Ishikawa (cell line): ENCODE measurements around the gene ABCD4.

Experiments
- CEBPB ChIP-seq: IDR thresholded peaks from 2 replicates; pipeline ENCODE4 v1.6.1; 2012
- CREB1 ChIP-seq: IDR thresholded peaks from 2 replicates; pipeline ENCODE4 v1.6.1; 2012; ENCODE audit warnings: low read depth
- EGR1 ChIP-seq: IDR thresholded peaks from 2 replicates; pipeline ENCODE4 v1.6.1; 2012
- EP300 ChIP-seq: IDR thresholded peaks from 2 replicates; pipeline ENCODE4 v1.6.1; 2012; ENCODE audit warnings: borderline replicate concordance
- FOXM1 ChIP-seq: IDR thresholded peaks from 2 replicates; pipeline ENCODE4 v1.6.1; 2012; ENCODE audit warnings: low read depth, borderline replicate concordance
- MAX ChIP-seq: IDR thresholded peaks from 2 replicates; pipeline ENCODE4 v1.6.1; 2012
- NFIC ChIP-seq: IDR thresholded peaks from 2 replicates; pipeline ENCODE4 v1.6.1; 2012
- RAD21 ChIP-seq: IDR thresholded peaks from 2 replicates; pipeline ENCODE4 v1.6.1; 2012; ENCODE audit warnings: low read depth
- TAF1 ChIP-seq: IDR thresholded peaks from 2 replicates; pipeline ENCODE4 v1.6.1; 2012; ENCODE audit warnings: low read depth, mild to moderate bottlenecking
- TCF12 ChIP-seq: IDR thresholded peaks from 2 replicates; pipeline ENCODE4 v1.6.1; 2012; ENCODE audit warnings: low read depth
- TEAD4 ChIP-seq: IDR thresholded peaks from 2 replicates; pipeline ENCODE4 v1.6.1; 2012
- YY1 ChIP-seq: IDR thresholded peaks from 2 replicates; pipeline ENCODE4 v1.6.1; 2012; ENCODE audit warnings: low read depth
- ZBTB7A ChIP-seq: IDR thresholded peaks from 2 replicates; pipeline ENCODE4 v1.6.1; 2012; ENCODE audit warnings: low read depth
- TF ChIP-seq, protein P1 (sequence below): IDR thresholded peaks from 2 replicates; pipeline ENCODE4 v1.6.1; 2012
- TF ChIP-seq, protein P2 (sequence below): IDR thresholded peaks from 2 replicates; pipeline ENCODE4 v1.6.1; 2012; ENCODE audit warnings: low read depth, mild to moderate bottlenecking

The ABCD4 gene

GRCh38 chr14:74326369-74327152 is 23.8 kb upstream of the ABCD4 start:
- TF ChIP-seq EP300 (no peak), NFIC (no peak), EGR1 (no peak), TAF1 (no peak), CREB1 (no peak), RAD21 (no peak), YY1 (no peak), TCF12 (no peak), MAX (no peak), ZBTB7A (no peak), TEAD4 (no peak), FOXM1 (no peak), CEBPB (no peak)
- TF ChIP-seq, protein P1, sequence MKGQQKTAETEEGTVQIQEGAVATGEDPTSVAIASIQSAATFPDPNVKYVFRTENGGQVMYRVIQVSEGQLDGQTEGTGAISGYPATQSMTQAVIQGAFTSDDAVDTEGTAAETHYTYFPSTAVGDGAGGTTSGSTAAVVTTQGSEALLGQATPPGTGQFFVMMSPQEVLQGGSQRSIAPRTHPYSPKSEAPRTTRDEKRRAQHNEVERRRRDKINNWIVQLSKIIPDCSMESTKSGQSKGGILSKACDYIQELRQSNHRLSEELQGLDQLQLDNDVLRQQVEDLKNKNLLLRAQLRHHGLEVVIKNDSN: no peak
- TF ChIP-seq, protein P2, sequence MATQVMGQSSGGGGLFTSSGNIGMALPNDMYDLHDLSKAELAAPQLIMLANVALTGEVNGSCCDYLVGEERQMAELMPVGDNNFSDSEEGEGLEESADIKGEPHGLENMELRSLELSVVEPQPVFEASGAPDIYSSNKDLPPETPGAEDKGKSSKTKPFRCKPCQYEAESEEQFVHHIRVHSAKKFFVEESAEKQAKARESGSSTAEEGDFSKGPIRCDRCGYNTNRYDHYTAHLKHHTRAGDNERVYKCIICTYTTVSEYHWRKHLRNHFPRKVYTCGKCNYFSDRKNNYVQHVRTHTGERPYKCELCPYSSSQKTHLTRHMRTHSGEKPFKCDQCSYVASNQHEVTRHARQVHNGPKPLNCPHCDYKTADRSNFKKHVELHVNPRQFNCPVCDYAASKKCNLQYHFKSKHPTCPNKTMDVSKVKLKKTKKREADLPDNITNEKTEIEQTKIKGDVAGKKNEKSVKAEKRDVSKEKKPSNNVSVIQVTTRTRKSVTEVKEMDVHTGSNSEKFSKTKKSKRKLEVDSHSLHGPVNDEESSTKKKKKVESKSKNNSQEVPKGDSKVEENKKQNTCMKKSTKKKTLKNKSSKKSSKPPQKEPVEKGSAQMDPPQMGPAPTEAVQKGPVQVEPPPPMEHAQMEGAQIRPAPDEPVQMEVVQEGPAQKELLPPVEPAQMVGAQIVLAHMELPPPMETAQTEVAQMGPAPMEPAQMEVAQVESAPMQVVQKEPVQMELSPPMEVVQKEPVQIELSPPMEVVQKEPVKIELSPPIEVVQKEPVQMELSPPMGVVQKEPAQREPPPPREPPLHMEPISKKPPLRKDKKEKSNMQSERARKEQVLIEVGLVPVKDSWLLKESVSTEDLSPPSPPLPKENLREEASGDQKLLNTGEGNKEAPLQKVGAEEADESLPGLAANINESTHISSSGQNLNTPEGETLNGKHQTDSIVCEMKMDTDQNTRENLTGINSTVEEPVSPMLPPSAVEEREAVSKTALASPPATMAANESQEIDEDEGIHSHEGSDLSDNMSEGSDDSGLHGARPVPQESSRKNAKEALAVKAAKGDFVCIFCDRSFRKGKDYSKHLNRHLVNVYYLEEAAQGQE: no peak

- TF ChIP-seq CEBPB: no peak
These were observed 22.7 kb upstream of the ABCD4 start for GRCh38 chr14:74325446-74325845.

DNA sequence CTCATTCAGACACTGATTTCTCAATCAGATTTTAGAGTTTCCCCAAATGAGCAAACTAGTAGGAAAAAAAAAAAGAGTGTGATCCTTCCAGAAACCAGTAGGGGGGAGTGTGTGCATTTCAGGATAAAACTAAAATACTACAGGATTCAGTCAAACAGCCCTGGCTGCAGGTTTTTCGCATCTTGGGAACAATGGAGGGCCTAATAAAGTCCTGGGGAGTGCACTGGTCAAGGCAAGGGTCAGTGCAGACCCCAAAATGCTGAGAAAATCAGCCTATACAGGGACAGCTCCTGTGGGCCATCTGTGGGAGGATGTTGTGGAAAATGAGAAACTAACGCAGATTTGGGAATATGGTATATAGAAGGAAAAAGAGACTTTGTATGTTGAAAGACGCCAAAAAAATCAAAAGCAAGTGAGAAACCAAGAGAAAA is 22.2 kb upstream of the ABCD4 start:
- TF ChIP-seq TCF12 (no peak), RAD21 (peak; percentile 66)

DNA sequence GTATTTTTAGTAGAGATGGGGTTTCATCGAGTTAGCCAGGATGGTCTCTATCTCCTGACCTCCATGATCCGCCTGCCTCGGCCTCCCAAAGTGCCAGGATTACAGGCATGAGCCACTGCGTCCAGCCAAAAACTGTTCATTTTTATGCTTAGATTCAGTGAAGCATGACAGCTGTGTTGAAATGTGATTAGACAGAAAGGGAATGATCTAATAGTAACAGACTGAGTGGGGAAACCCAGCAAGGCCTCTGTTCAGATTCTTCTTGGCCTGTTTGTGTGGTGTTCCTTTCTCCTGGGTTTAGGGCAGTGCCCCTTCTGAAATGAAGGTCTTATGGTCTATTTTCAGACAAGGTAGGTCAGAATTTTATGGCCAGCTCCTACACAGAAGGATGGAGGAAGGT is 11.8 kb upstream of the ABCD4 start:
- TF ChIP-seq RAD21 (no peak), CEBPB (no peak), MAX (no peak), EP300 (no peak), YY1 (no peak), EGR1 (no peak), FOXM1 (no peak)
- TF ChIP-seq, protein P2: no peak

DNA sequence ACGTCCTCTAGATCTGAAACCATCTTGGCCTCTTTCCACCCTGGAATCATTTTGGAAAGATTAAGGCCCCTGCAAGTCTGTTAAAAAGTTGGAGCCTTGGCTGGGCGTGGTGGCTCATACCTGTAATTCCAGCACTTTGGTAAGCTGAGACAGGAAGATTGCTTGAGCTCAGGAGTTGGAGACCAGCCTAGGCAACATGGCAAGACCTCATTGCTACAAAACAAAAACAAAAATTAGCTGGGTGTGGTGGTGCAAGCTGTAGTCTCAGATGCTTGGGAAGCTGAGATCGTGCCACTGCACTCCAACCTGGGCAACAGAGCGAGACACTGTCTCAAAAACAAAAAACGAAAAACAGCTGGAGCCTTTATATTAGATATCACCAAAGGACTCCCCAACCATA is 10.9 kb upstream of the ABCD4 start:
- TF ChIP-seq TAF1 (no peak), RAD21 (no peak), CREB1 (no peak), ZBTB7A (no peak), CEBPB (no peak), NFIC (no peak), TEAD4 (no peak), EGR1 (no peak), TCF12 (no peak), EP300 (no peak), MAX (no peak), YY1 (no peak), FOXM1 (no peak)
- TF ChIP-seq, protein P2: no peak
- TF ChIP-seq, protein P1: no peak
